HL-60/S4 treated with phorbol 12-myristate 13-acetate at 8.2 ng/mL for 4 days and 3 days (cell line): ENCODE data around the gene JUP.
"Not testable (repeated sequence)": the region's sequence is repeated elsewhere in the genome, so short reads cannot be mapped to it uniquely, and the experiment has no call there.

ENCODE experiments used
- in situ Hi-C: fragments of 300-500 bp; cut with MboI; formaldehyde crosslinking; loops from 2 replicates; pipeline ENCODE4 v1.15.0; 2022; ENCODE audit warnings: low sequenced_read_pairs

Gene JUP

DNA sequence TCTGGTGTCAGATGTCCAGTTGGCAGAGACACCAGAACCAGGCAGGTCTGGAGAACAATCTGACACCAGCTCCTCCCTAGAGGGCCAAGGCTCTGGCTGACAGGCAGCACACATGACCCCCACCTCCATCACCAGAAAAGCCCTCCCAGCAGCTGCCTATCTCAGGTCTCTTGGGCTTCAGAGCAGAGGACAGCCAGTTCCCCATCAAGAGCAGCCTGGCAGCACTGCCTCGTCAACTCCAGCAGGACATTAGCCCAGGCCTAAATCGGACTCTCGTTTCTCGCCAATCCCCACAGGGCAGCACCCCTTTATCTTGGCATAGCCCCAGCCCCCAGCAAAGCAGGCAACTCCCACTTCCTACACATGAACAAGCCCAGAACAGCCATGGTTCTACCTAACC lies 4.4 kb downstream of the JUP start:
- in situ Hi-C loops = no loop called here

GRCh38 chr17:41781404-41782110 lies 5.0 kb downstream of the JUP start:
- in situ Hi-C loops = no loop called here

- in situ Hi-C loops = no loop called here
Measured at GRCh38 chr17:41779954-41780353, 6.6 kb downstream of the JUP start.

GRCh38 chr17:41777574-41778188 lies 8.8 kb downstream of the JUP start:
- in situ Hi-C loops = no loop called here

DNA sequence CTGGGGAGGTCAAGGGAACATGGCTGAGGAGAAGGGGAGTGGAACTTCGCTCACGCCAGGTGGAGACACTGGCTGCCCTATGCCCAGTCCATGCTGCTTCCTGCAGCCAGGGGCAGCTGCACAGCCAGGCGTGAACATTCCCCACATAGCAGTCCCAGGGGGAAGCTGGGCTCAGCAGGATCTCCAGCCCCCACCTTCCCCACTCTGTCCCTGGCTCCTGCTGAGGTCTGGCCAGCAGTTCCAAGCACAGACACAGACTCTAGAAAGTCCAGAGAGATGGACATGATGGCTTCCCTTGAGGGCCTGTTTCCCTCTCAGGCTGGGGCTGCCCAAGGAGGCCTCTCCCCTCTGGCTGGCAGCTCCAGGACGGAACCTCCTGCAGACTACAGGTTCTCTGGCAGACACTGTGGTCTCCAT lies 9.3 kb downstream of the JUP start:
- in situ Hi-C loops = no loop called here

DNA sequence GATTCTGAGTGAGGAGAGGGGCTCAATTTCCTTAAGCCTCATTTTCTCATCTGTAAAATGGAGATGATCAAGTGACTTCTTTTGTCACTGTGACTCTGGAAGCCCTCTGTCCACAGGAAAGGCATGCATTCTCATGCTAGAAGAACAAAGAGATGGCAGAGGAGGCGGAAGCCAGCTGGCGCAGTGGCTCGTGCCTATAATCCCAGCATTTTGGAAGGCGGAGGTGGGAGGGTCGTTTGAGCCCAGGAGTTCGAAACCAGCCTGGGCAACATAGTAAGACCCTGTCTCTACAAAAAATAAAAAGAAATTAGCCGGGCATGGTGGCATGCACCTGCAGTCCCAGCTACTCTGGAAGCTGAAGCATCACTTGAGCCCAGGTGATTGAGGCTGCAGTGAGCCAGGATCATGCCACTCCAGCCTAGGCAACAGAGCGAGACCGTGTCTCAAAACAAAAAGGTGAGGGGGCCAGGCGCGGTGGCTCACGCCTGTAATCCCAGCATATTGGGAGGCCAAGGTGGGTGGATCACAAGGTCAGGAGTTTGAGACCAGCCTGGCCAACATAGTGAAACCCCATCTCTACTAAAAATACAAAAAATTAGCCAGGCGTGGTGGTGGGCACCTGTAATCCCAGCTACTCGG lies 10.1 kb downstream of the JUP start:
- in situ Hi-C loops = not testable (repeated sequence)

DNA sequence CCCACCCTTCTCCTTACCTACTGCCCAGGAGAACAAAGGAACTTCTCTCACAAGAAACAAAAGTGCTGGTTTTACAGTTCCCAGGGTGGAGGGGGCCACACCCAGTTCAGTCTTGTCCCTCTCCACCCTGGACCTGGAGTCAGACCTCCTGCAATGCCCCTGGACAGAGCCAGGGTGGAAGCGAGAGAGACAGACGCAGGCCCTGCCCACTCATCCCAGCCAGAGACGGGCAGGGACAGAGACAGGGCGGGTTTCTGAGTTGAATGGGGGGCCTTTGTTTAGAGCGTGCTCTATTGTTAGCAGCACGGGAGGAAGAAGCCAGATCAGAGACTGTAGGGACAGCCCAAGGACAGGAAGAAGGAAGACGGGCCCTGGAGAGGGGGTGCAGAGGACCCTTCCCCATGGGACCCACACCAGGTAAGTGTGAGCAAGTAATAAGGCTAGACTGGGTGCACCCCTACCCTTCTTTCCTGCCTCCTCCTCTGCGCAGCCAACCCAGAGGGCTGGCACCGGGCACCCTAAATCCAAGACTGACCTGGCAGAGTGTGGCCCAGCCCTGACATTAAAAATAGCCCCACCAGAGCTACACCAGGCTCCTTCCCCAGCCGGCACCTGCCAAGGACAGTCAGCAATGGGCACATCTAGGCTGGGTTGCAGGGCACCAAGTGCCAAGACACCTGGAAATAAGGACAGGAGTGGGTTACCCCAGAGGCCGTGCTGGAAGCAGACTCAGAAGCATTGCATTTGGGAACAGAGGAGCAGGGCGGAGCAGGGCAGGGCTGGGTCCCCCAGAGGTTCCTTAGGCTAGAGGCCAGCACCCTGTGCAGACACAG lies 10.9 kb downstream of the JUP start:
- in situ Hi-C loops = no loop called here

- in situ Hi-C loops = no loop called here
Measured at GRCh38 chr17:41773731-41774193, 12.7 kb downstream of the JUP start.

DNA sequence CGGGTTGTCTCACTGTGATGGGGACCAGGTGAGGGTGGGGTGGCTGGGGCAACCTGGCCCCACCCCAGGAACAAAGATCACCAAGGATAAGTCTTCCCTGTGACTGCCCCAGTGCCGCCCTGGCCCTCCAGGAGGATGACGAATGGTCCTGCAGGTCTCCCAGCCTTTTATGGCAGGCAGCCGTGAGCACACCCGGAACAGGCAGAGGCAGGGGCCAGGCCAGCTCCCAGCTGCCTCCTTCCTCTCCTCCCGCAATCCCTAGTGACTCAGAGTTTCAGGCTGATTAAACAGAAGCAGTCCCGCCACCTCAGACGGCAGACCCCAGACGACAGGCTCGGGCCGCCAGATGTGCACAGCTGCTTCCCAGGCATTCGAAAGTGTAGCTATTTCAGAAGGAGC lies 13.3 kb downstream of the JUP start:
- in situ Hi-C loops = no loop called here

- in situ Hi-C loops = no loop called here
Measured at GRCh38 chr17:41772586-41773189, 13.8 kb downstream of the JUP start.

- in situ Hi-C loops = no loop called here
Measured at GRCh38 chr17:41772218-41772585, 14.3 kb downstream of the JUP start.

- in situ Hi-C loops = no loop called here
Measured at GRCh38 chr17:41771389-41772206, 14.9 kb downstream of the JUP start.

DNA sequence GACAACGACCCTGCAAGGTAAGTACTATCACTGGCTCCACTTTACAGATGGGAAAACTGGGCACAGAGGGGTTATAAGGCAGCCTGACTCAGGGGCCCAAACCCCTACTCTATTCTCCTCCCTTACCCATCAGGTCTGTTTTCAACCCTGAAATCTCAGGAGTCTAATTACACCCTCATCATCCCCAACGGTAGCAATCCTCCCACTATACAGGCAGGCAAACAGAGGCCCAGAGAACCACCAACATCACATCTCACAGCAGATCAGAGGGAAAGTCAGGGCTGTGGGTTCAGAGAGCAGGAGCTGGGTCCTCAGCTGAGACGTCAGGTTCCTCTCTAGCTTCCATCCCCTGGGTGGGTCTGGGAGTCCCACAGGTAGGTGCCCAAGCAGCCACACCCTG lies 16.5 kb downstream of the JUP start:
- in situ Hi-C loops = no loop called here

- in situ Hi-C loops = no loop called here
Measured at GRCh38 chr17:41769346-41769862, 17.1 kb downstream of the JUP start.

- in situ Hi-C loops = no loop called here
Measured at GRCh38 chr17:41768682-41769288, 17.7 kb downstream of the JUP start.

DNA sequence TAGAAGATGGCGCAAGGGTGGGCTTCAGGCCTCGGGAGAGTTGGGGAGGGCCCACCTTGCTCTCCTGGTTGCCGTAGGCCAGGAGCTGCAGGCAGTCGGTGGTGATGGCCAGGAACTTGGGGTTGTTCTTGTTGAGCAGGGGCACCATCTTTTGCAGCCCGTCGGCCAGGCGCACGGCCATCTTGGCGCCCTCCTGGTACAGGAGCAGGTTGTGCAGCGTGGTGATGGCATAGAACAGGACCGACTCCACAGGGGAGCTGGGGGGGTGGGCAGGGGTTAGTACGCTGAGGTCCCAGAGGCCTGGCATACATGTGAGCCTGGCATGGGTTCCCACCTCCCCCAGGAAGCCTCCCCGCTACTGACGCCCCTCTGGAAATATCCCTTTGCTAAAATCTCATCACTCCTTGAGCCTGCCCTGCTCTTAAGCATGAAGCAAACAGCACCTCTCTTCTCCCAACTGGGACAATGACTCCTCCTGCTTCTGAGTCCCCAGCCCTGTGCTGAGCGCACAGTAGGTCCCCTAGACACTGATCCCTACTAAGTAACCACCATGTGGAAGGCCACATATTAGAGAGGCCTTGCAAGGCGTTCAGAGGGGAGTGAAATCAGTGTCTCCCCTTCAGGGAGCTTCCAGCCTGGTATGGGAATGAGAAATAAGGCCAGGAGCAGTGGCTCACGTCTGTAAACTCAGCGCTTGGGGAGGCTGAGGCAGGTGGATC lies 19.0 kb downstream of the JUP start:
- in situ Hi-C loops = no loop called here

DNA sequence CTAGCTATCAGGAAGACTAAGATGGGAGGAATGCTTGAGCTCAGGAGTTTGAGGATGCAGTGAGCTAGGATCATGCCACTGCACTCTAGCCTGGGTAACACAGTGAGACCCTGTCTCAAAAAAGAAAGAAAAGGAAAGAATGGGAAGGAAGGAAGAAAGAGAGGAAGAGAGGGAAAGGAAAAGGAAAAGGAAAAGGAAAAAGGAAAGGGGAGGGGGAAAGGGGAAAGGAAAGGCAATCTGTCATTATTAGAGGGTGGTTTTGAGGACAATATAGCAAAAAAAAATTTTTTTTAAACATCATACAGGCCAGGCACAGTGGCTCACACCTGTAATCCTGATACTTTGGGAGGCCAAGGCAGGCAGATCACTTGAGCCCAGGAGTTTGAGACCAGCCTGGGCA lies 20.4 kb downstream of the JUP start:
- in situ Hi-C loops = no loop called here

GRCh38 chr17:41763327-41763726 lies 23.2 kb downstream of the JUP start:
- in situ Hi-C loops = no loop called here

DNA sequence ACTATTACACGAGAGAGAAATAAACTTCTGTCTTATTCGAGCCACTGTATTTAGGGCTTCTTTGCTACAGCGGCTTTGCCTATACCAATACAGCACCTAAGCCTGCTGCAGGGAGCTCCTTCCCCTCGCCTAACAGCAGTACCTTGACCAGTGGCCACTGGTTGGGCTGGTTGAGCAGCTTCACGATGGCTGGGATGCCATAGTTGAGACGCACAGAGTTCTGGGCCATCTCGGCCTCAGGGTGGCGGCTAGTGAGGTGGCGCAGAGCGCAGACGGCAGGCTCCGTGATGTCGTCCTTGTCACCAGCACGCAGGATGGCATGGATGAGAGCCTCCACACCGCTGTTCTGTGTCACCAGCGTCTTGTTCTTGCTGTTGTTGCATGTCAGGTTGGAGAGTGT lies 23.7 kb downstream of the JUP start:
- in situ Hi-C loops = no loop called here
